ENCODE measurements around the gene GLG1. TPM values are rescaled to one million over a fixed set of nuclear protein-coding genes. Genes with fewer than 3 reads are reported as not detected.
"Not testable (repeated sequence)": the region's sequence is repeated elsewhere in the genome, so short reads cannot be mapped to it uniquely, and the experiment has no call there.

Gene GLG1
- total RNA-seq, 4 donors from 2014 or later: 77.0 to 154 (median 127) TPM

DNA sequence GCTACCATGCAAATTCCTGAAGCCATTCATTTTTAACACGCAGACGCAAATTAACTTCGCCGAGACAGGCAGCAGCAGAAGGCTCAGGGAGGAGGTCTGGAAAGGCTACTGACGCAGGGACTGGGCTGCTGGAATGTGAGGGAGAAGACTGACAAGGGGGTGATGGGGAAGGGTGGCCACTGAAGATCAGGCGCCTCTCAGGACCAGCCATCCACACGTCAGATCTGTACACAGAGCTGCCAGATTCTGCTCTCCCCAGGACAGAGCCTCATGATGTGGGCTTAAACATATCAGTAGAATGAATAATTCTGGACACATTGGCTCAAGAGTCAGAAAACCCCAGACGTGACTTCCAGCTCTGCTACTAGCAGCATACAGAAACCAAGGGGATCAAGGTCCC, 160.0 kb downstream of the GLG1 start:
- TF ChIP-seq POLR2A (IDR thresholded peaks at IDR 0.05): no peak
- TF ChIP-seq, protein P1, sequence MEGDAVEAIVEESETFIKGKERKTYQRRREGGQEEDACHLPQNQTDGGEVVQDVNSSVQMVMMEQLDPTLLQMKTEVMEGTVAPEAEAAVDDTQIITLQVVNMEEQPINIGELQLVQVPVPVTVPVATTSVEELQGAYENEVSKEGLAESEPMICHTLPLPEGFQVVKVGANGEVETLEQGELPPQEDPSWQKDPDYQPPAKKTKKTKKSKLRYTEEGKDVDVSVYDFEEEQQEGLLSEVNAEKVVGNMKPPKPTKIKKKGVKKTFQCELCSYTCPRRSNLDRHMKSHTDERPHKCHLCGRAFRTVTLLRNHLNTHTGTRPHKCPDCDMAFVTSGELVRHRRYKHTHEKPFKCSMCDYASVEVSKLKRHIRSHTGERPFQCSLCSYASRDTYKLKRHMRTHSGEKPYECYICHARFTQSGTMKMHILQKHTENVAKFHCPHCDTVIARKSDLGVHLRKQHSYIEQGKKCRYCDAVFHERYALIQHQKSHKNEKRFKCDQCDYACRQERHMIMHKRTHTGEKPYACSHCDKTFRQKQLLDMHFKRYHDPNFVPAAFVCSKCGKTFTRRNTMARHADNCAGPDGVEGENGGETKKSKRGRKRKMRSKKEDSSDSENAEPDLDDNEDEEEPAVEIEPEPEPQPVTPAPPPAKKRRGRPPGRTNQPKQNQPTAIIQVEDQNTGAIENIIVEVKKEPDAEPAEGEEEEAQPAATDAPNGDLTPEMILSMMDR (IDR thresholded peaks at IDR 0.05): no peak
- TF ChIP-seq EP300 (IDR thresholded peaks at IDR 0.05; ENCODE audit: low read depth): no peak
- no peak for TF ChIP-seq POLR2AphosphoS5 (IDR thresholded peaks at IDR 0.05)
- H3K4me1 ChIP-seq: peaks cover 6 to 32% (median 16%) of the 10 kb centered on the region in 4 donors
- in situ Hi-C loops (cut with MboI; ENCODE audit: low pct_ligation_motif_present in 1 of 4, low pct_unique_long_range_greater_than_20kb in 1 of 4, low sequenced_read_pairs in 3 of 4) (no loop called here), intact Hi-C loops (cut with DNase I; ENCODE audit: low total_unique reads) (no loop called here)
- no peak overlapping the region for H3K4me3 ChIP-seq
- H3K36me3 ChIP-seq: no peaks in the 10 kb centered on the region
- no peak for DNase-seq
- H3K9me3 ChIP-seq: no peaks in the 10 kb centered on the region
- WGBS, 2 donors (ENCODE audit: low coverage in 1 of 2): 99 to 100% methylated on average over 1 to 8 of the region's 8 CpGs
- H3K27me3 ChIP-seq: no peaks in the 10 kb centered on the region
- H3K27ac ChIP-seq: no peak overlapping the region

DNA sequence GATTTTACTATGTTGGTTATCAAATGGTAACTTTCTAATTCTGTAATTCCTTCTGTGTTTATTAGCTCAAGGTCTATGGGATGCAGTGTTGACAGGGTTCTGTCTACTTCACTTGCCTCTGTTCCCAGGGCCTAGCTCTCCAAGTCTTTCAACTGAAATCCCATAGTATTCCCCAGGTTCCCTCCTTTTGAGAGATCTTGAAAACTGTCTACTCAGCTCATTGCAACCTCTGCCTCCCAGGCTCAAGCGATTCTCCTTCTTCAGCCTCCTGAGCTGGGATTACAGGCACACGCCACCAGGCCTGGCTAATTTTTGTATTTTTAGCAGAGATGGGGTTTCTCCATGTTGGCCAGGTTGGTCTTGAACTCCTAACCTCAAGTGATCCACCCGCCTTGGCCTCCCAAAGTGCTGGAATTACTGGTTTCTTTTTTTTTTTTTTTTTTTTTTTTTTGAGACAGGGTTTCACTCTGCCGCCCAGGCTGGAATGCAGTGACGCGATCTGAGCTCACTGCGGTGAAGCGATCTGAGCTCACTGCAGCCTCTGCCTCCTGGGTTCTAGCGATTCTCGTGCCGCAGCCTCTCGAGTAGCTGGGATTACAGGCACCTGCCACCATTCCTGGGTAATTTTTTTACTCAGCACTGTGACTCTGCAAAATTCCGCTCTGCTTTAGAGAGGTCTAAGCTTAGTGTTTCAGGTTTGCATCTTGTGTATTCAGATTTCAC, 163.1 kb downstream of the GLG1 start:
- H3K4me1 ChIP-seq: peaks cover 0 to 13% (median 4%) of the 10 kb centered on the region in 4 donors
- DNase-seq; H3K4me3 ChIP-seq; intact Hi-C loops (cut with DNase I; ENCODE audit: low total_unique reads); H3K27ac ChIP-seq; H3K36me3 ChIP-seq; in situ Hi-C loops (cut with MboI; ENCODE audit: low pct_ligation_motif_present in 1 of 4, low pct_unique_long_range_greater_than_20kb in 1 of 4, low sequenced_read_pairs in 3 of 4); H3K27me3 ChIP-seq; H3K9me3 ChIP-seq: not testable (repeated sequence)
- 98 to 100% methylated on average over 8 to 13 of the region's 13 CpGs for WGBS, 2 donors (ENCODE audit: low coverage in 1 of 2)

DNA sequence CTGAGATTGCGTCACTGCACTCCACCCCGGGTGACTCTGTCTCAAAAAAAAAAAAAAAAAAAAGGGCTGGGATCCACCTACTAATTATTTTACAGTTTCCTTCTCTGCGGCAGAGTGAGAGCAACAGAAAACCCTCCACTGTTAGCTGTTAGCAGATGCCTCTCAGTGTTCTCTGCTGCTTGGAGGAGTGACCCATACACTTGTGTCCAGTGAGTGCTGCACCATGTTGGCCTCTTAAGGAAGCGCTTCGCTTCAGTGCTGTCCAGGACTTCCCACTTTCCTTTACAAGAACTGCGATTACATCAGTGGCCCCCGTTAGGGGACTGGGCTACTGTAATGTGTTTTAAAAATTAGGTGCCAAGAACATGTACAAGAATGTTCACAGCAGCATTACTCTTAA, 167.2 kb downstream of the GLG1 start:
- H3K9me3 ChIP-seq: no peaks in the 10 kb centered on the region
- TF ChIP-seq POLR2AphosphoS5 (IDR thresholded peaks at IDR 0.05) (no peak), EP300 (IDR thresholded peaks at IDR 0.05; ENCODE audit: low read depth) (no peak), POLR2A (IDR thresholded peaks at IDR 0.05) (no peak)
- TF ChIP-seq, protein P1 (IDR thresholded peaks at IDR 0.05): no peak
- H3K27me3 ChIP-seq: no peaks in the 10 kb centered on the region
- H3K4me3 ChIP-seq: no peak overlapping the region
- H3K4me1 ChIP-seq: no peaks in the 10 kb centered on the region
- no peaks in the 10 kb centered on the region for H3K36me3 ChIP-seq
- in situ Hi-C loops (cut with MboI; ENCODE audit: low pct_ligation_motif_present in 1 of 4, low pct_unique_long_range_greater_than_20kb in 1 of 4, low sequenced_read_pairs in 3 of 4) (loop anchor here in 1 of 4 donors (10.0 kb wide), 1 partner anchor 125 kb away; no protein-coding TSS in a partner anchor), intact Hi-C loops (cut with DNase I; ENCODE audit: low total_unique reads) (no loop called here)
- no peak for DNase-seq
- 58 to 75% methylated on average over 3 to 7 of the region's 7 CpGs for WGBS, 2 donors (ENCODE audit: low coverage in 1 of 2)
- no peak overlapping the region for H3K27ac ChIP-seq

DNA sequence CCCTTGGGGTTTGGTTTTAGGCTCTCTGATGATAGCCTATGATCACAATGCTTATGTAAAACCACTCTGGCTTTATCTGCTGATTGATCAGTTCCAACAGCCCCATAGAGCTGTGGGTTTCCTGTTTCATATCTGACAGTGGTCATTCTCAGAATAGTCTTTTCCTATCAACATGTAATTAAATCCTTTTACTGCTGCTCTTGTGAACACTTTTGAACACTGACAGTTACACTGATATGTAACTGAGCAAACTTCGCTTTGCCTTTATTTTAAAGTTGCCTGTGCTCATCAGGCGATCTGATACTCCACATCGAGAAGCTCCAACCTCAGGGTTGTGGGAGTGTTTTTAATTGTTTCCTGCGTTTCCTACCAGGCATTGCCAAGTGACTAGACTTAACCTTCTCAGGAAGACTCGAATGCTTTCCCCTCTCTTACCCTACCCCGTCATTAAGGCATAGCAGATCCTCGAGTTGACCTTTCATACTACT, 168.4 kb downstream of the GLG1 start:
- intact Hi-C loops (cut with DNase I; ENCODE audit: low total_unique reads): no loop called here
- Histone ChIP-seq H3K27ac (no peak overlapping the region), H3K4me1 (no peaks in the 10 kb centered on the region), H3K27me3 (no peaks in the 10 kb centered on the region), H3K36me3 (no peaks in the 10 kb centered on the region), H3K9me3 (no peaks in the 10 kb centered on the region), H3K4me3 (no peak overlapping the region)
- 62 to 76% methylated on average over 4 to 7 of the region's 7 CpGs for WGBS, 2 donors (ENCODE audit: low coverage in 1 of 2)
- no peak for DNase-seq
- in situ Hi-C loops (cut with MboI; ENCODE audit: low pct_ligation_motif_present in 1 of 4, low pct_unique_long_range_greater_than_20kb in 1 of 4, low sequenced_read_pairs in 3 of 4): loop anchor here in 1 of 4 donors (10.0 kb wide), 1 partner anchor 124 kb away; no protein-coding TSS in a partner anchor
- TF ChIP-seq POLR2AphosphoS5 (IDR thresholded peaks at IDR 0.05) (no peak), EP300 (IDR thresholded peaks at IDR 0.05; ENCODE audit: low read depth) (no peak), POLR2A (IDR thresholded peaks at IDR 0.05) (no peak)
- TF ChIP-seq, protein P1 (IDR thresholded peaks at IDR 0.05): no peak

Measured in transverse colon (tissue), 4 donors.